PFSK-1 (cell line): ENCODE results near the gene ITGAD.

Experiments used
- POLR2AphosphoS5 ChIP-seq: IDR thresholded peaks from 2 replicates; pipeline ENCODE4 v1.6.1; 2012; ENCODE audit warnings: low read depth, mild to moderate bottlenecking, control low read depth, low read length, moderate library complexity
- TAF1 ChIP-seq: IDR thresholded peaks from 2 replicates; pipeline ENCODE4 v1.6.1; 2012; ENCODE audit warnings: low read length, control low read depth, borderline replicate concordance; ENCODE audit not compliant: insufficient read depth
- TF ChIP-seq, protein P1 (sequence below), 2 experiments: IDR thresholded peaks; 2 replicates each; pipeline versions ENCODE4 v1.6.1 to v1.8.0; 2011 to 2012; ENCODE audit warnings: low read depth in 2 of 2, low read length in 2 of 2, control low read depth in 1 of 2, inconsistent platforms in 1 of 2, mild to moderate bottlenecking in 1 of 2, moderate library complexity in 1 of 2; ENCODE audit not compliant: insufficient read depth in 1 of 2

DNA sequence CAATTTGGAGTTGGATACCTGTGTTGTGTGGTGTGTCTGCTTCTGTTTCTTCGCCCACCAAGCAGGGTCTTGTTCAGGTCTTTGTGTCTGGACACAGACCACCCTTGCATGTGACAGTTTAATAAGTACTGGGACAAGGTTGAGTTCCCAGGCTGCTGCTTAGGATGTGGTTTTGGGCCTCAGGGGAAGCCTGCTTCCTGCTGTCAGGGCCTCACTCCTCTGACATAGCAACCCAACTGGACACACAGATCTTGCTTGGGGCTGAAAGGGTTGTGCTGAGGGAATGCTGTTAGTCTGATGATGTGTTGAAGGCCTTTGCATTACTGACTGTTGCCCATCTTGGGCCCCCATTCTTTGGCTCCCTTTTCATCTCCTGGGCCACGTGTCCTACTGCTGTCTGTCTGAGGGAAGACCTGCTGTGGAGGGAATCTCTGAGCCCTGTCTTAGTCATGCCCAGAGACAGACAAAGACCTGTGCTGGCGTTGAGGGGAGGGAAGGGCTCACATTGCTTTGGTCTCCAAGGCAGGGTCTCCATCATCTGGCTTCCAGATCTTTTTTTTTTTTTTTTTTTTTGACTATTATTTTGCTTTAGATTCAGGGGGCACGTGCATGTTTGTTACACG is 74.1 kb downstream of the ITGAD start:
- TF ChIP-seq, protein P1, sequence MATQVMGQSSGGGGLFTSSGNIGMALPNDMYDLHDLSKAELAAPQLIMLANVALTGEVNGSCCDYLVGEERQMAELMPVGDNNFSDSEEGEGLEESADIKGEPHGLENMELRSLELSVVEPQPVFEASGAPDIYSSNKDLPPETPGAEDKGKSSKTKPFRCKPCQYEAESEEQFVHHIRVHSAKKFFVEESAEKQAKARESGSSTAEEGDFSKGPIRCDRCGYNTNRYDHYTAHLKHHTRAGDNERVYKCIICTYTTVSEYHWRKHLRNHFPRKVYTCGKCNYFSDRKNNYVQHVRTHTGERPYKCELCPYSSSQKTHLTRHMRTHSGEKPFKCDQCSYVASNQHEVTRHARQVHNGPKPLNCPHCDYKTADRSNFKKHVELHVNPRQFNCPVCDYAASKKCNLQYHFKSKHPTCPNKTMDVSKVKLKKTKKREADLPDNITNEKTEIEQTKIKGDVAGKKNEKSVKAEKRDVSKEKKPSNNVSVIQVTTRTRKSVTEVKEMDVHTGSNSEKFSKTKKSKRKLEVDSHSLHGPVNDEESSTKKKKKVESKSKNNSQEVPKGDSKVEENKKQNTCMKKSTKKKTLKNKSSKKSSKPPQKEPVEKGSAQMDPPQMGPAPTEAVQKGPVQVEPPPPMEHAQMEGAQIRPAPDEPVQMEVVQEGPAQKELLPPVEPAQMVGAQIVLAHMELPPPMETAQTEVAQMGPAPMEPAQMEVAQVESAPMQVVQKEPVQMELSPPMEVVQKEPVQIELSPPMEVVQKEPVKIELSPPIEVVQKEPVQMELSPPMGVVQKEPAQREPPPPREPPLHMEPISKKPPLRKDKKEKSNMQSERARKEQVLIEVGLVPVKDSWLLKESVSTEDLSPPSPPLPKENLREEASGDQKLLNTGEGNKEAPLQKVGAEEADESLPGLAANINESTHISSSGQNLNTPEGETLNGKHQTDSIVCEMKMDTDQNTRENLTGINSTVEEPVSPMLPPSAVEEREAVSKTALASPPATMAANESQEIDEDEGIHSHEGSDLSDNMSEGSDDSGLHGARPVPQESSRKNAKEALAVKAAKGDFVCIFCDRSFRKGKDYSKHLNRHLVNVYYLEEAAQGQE (IDR thresholded peaks at IDR 0.05; ENCODE audit: insufficient read depth in 1 of 2, low read depth in 2 of 2, low read length in 2 of 2): no peak
- TF ChIP-seq POLR2AphosphoS5 (no peak), TAF1 (no peak)
